ENCODE measurements around the gene ORAI2. TPM values are rescaled to one million over a fixed set of nuclear protein-coding genes. Genes with fewer than 3 reads are reported as not detected.
"Not testable (repeated sequence)": the region's sequence is repeated elsewhere in the genome, so short reads cannot be mapped to it uniquely, and the experiment has no call there.

The ORAI2 gene
- total RNA-seq, 4 donors from 2014 or later: 6.2 to 16.0 (median 12.3) TPM

- intact Hi-C loops (cut with DNase I): no loop called here
- no peak for TF ChIP-seq EP300 (IDR thresholded peaks at IDR 0.05)
- TF ChIP-seq CTCF (IDR thresholded peaks at IDR 0.05): no peak
- no peak for TF ChIP-seq POLR2A (IDR thresholded peaks at IDR 0.05; ENCODE audit: low read depth)
- no peak for TF ChIP-seq POLR2AphosphoS5 (IDR thresholded peaks at IDR 0.05)
- 87% methylated on average over 5 of the region's 5 CpGs for WGBS
- no peak for DNase-seq (ENCODE audit: extremely low spot score)
- H3K4me1 ChIP-seq: peaks cover 9 to 27% (median 19%) of the 10 kb centered on the region in 4 donors
- no peaks in the 10 kb centered on the region for H3K27me3 ChIP-seq
- no peak overlapping the region for H3K4me3 ChIP-seq
- no peak overlapping the region for H3K27ac ChIP-seq (replicated peaks in 1 of 4)
- peaks cover 35 to 68% (median 65%) of the 10 kb centered on the region in 4 donors for H3K36me3 ChIP-seq
- no peaks in the 10 kb centered on the region for H3K9me3 ChIP-seq
Observed at GRCh38 chr7:102400360-102400759, 33.0 kb upstream of the ORAI2 start.

DNA sequence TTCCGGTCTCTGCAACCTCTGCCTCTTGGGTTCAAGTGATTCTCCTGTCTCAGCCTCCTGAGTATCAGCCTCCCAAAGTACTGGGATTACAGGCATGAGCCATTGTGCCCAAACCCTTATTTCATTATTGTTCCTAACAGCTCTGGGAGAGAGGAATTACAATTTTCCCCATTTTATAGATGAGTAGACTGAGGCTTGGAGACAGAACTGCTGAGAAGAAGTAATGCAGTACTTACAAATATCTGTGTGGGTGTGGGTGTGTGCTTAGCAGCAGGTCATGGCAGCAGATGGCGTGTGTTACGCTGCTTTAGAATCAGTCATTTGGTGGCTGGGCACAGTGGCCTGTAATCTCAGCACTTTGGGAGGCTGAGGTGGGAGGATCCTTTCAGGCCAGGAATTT is 29.8 kb upstream of the ORAI2 start:
- no peak overlapping the region for H3K4me3 ChIP-seq
- DNase-seq (ENCODE audit: extremely low spot score): no peak
- peaks cover 0 to 3% (median 0%) of the 10 kb centered on the region in 4 donors for H3K4me1 ChIP-seq
- 93% methylated on average over 3 of the region's 3 CpGs for WGBS
- H3K27me3 ChIP-seq: no peaks in the 10 kb centered on the region
- no peaks in the 10 kb centered on the region for H3K9me3 ChIP-seq
- intact Hi-C loops (cut with DNase I): no loop called here
- TF ChIP-seq POLR2A (IDR thresholded peaks at IDR 0.05; ENCODE audit: low read depth) (no peak), POLR2AphosphoS5 (IDR thresholded peaks at IDR 0.05) (no peak), CTCF (IDR thresholded peaks at IDR 0.05) (no peak)
- H3K36me3 ChIP-seq: peaks cover 63 to 100% (median 94%) of the 10 kb centered on the region in 4 donors
- H3K27ac ChIP-seq (replicated peaks in 1 of 4): no peak overlapping the region

GRCh38 chr7:102404005-102404861 is 29.1 kb upstream of the ORAI2 start:
- Histone ChIP-seq H3K27me3 (no peaks in the 10 kb centered on the region), H3K4me3 (no peak overlapping the region), H3K27ac (replicated peaks in 1 of 4) (no peak overlapping the region), H3K4me1 (no peaks in the 10 kb centered on the region), H3K36me3 (peaks cover 66 to 100% (median 97%) of the 10 kb centered on the region in 4 donors), H3K9me3 (no peaks in the 10 kb centered on the region)
- intact Hi-C loops (cut with DNase I): no loop called here
- no peak for TF ChIP-seq POLR2A (IDR thresholded peaks at IDR 0.05; ENCODE audit: low read depth)
- peak in 2 of 3 experiments; percentile 45 to 63 for TF ChIP-seq CTCF (IDR thresholded peaks at IDR 0.05)
- TF ChIP-seq POLR2AphosphoS5 (IDR thresholded peaks at IDR 0.05): no peak
- no peak for DNase-seq (ENCODE audit: extremely low spot score)
- WGBS: 81% methylated on average over 15 of the region's 15 CpGs

DNA sequence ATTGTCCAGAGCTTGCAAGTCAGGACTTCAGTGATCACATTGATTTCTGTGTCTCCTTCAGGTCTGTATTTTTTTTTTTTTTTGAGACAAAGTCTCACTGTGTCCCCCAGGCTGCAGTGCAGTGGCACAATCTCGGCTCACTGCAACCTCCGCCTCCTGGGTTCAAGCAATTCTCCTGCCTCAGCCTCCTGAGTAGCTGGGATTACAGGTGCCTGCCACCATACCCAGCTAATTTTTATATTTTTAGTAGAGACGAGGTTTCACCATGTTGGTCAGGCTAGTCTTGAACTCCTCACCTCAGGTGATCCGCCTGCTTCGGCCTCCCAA is 28.6 kb upstream of the ORAI2 start:
- H3K4me1 ChIP-seq; H3K27ac ChIP-seq (replicated peaks in 1 of 4); DNase-seq (ENCODE audit: extremely low spot score); intact Hi-C loops (cut with DNase I); H3K9me3 ChIP-seq; H3K4me3 ChIP-seq; H3K27me3 ChIP-seq: not testable (repeated sequence)
- H3K36me3 ChIP-seq: peaks cover 66 to 100% (median 97%) of the 10 kb centered on the region in 4 donors
- 87% methylated on average over 5 of the region's 5 CpGs for WGBS

GRCh38 chr7:102407910-102408309 is 25.5 kb upstream of the ORAI2 start:
- 87% methylated on average over 6 of the region's 6 CpGs for WGBS
- TF ChIP-seq POLR2A (IDR thresholded peaks at IDR 0.05; ENCODE audit: low read depth) (no peak), EP300 (IDR thresholded peaks at IDR 0.05) (no peak), POLR2AphosphoS5 (IDR thresholded peaks at IDR 0.05) (no peak), CTCF (IDR thresholded peaks at IDR 0.05) (no peak)
- Histone ChIP-seq H3K36me3 (peaks cover 73 to 100% (median 93%) of the 10 kb centered on the region in 4 donors), H3K9me3 (no peaks in the 10 kb centered on the region), H3K4me1 (peaks cover 0 to 9% (median 2%) of the 10 kb centered on the region in 4 donors), H3K27ac (replicated peaks in 1 of 4) (no peak overlapping the region), H3K27me3 (no peaks in the 10 kb centered on the region), H3K4me3 (no peak overlapping the region)
- intact Hi-C loops (cut with DNase I): no loop called here
- no peak for DNase-seq (ENCODE audit: extremely low spot score)

- H3K27ac ChIP-seq (replicated peaks in 1 of 4); H3K27me3 ChIP-seq; DNase-seq (ENCODE audit: extremely low spot score); H3K9me3 ChIP-seq; H3K4me1 ChIP-seq; intact Hi-C loops (cut with DNase I); H3K4me3 ChIP-seq: not testable (repeated sequence)
- 95% methylated on average over 6 of the region's 6 CpGs for WGBS
- H3K36me3 ChIP-seq: peaks cover 70 to 99% (median 92%) of the 10 kb centered on the region in 4 donors
Observed at GRCh38 chr7:102408530-102408929, 24.8 kb upstream of the ORAI2 start.
